GM23338 (cell line): Measurements from ENCODE around the gene IL19. TPM values are rescaled to one million over a fixed set of nuclear protein-coding genes. Genes with fewer than 3 reads are reported as not detected.

ENCODE experiments used
- ATAC-seq: fragments of 200-7000 bp; cut with Tn5 transposase; 3 replicates; pipeline ENCODE4 v1.9.1; 2020
- DNase-seq: peaks from one replicate; pipeline ENCODE4 v3.0.0-alpha.2; 2015; ENCODE audit warnings: low spot score
- H2AFZ ChIP-seq: fragments of 200-600 bp; sonication (generic); 2 replicates; pipeline ENCODE4 v1.8.0; 2016; ENCODE audit warnings: antibody characterized with exemption, mild to moderate bottlenecking, moderate library complexity
- H3F3A ChIP-seq: fragments of 200-600 bp; sonication (generic); replicated peaks from 2 replicates; pipeline ENCODE4 v1.8.0; 2017; ENCODE audit warnings: antibody characterized with exemption, mixed run types, low read depth
- H3K27ac ChIP-seq: fragments of 200-600 bp; sonication (generic); 2 replicates; pipeline ENCODE4 v1.6.1; 2016; ENCODE audit warnings: low read depth
- H3K27me3 ChIP-seq: fragments of 200-600 bp; sonication (generic); 2 replicates; pipeline ENCODE4 v1.8.0; 2016; ENCODE audit warnings: mild to moderate bottlenecking, mixed run types, moderate library complexity; ENCODE audit not compliant: insufficient read depth
- H3K36me3 ChIP-seq: fragments of 200-600 bp; sonication (generic); 2 replicates; pipeline ENCODE4 v1.8.0; 2016; ENCODE audit warnings: mild to moderate bottlenecking; ENCODE audit not compliant: insufficient read depth
- H3K4me1 ChIP-seq: fragments of 200-600 bp; sonication (generic); 2 replicates; pipeline ENCODE4 v1.8.0; 2016; ENCODE audit warnings: mild to moderate bottlenecking, moderate library complexity; ENCODE audit not compliant: insufficient read depth
- H3K4me2 ChIP-seq: fragments of 200-600 bp; sonication (generic); 2 replicates; pipeline ENCODE4 v1.7.1; 2017; ENCODE audit warnings: mixed run types
- H3K4me3 ChIP-seq: fragments of 200-600 bp; sonication (generic); 2 replicates; pipeline ENCODE4 v1.6.1; 2016; ENCODE audit warnings: mixed run types
- H3K79me2 ChIP-seq: fragments of 200-600 bp; sonication (generic); replicated peaks from 2 replicates; pipeline ENCODE4 v1.8.0; 2017; ENCODE audit warnings: mild to moderate bottlenecking; ENCODE audit not compliant: insufficient read depth
- H3K9me2 ChIP-seq: fragments of 200-600 bp; sonication (generic); 2 replicates; pipeline ENCODE4 v1.8.0; 2017; ENCODE audit not compliant: insufficient read depth
- H4K20me1 ChIP-seq: fragments of 200-600 bp; sonication (generic); replicated peaks from 2 replicates; pipeline ENCODE4 v1.8.0; 2017; ENCODE audit warnings: mild to moderate bottlenecking; ENCODE audit not compliant: insufficient read depth
- H3K27ac Mint-ChIP-seq: 2 replicates; pipeline ENCODE4 v1.8.0; 2020; ENCODE audit warnings: inconsistent platforms, mild to moderate bottlenecking, moderate library complexity, mixed read lengths
- H3K27me3 Mint-ChIP-seq: 3 replicates; pipeline ENCODE4 v1.8.0; 2022; ENCODE audit warnings: low read depth, mild to moderate bottlenecking, moderate library complexity, mixed read lengths, inconsistent platforms; ENCODE audit not compliant: insufficient read depth, poor library complexity
- H3K36me3 Mint-ChIP-seq: 3 replicates; pipeline ENCODE4 v1.8.0; 2021; ENCODE audit warnings: low read depth, mild to moderate bottlenecking, inconsistent platforms, moderate library complexity, mixed read lengths
- H3K4me1 Mint-ChIP-seq: 3 replicates; pipeline ENCODE4 v1.8.0; 2020; ENCODE audit warnings: mild to moderate bottlenecking, inconsistent platforms, mixed read lengths
- H3K4me3 Mint-ChIP-seq: 3 replicates; pipeline ENCODE4 v1.8.0; 2021; ENCODE audit warnings: moderate library complexity, mild to moderate bottlenecking, inconsistent platforms, mixed read lengths
- H3K9me3 Mint-ChIP-seq: 3 replicates; pipeline ENCODE4 v1.8.0; 2020; ENCODE audit warnings: moderate library complexity, mild to moderate bottlenecking, inconsistent platforms, mixed read lengths
- CTCF ChIP-seq, 2 experiments: fragments of 200-600 bp in 1 of 2; sonication (generic) in 1 of 2; conservative IDR thresholded peaks; 2 replicates each; pipeline versions ENCODE4 v1.5.1 to v1.6.1; 2016 to 2017; ENCODE audit warnings: antibody characterized with exemption in 2 of 2, low read depth in 2 of 2, mild to moderate bottlenecking in 2 of 2, moderate library complexity in 1 of 2
- EZH2 ChIP-seq: fragments of 200-600 bp; sonication (generic); IDR thresholded peaks from one replicate; pipeline ENCODE4 v1.8.0; 2017; ENCODE audit warnings: antibody characterized with exemption, mild to moderate bottlenecking, low read depth; ENCODE audit not compliant: unreplicated experiment
- EZH2phosphoT487 ChIP-seq: fragments of 200-600 bp; sonication (generic); IDR thresholded peaks from one replicate; pipeline ENCODE4 v1.8.1; 2018; ENCODE audit warnings: antibody characterized with exemption; ENCODE audit not compliant: unreplicated experiment
- ZNF114 ChIP-seq: fragments of 250-450 bp; sonication (Bioruptor Pico); IDR thresholded peaks from 2 replicates; pipeline ENCODE4 v1.5.0; 2020; ENCODE audit warnings: mild to moderate bottlenecking, moderate library complexity
- polyA plus RNA-seq: library from polyadenylated mRNA; unstranded; fragments of >200 nt; fragmentation: Nextera tagmentation; extraction: Ambion mirVana; gene quantifications from 2 replicates; pipeline ENCODE4 v1.2.1, GENCODE V29; 2016
- total RNA-seq: library from RNA; depleted of rRNA; stranded (reverse); fragments of >200 nt; shearing (Covaris generic); gene quantifications from 2 replicates; pipeline ENCODE4 v1.2.3, GENCODE V29; 2014
- TF ChIP-seq, protein P1 (sequence below): fragments of 250-450 bp; sonication (Bioruptor Pico); IDR thresholded peaks from 2 replicates; pipeline ENCODE4 v1.5.0; 2020; ENCODE audit warnings: mild to moderate bottlenecking, moderate library complexity

The IL19 gene
- total and polyA plus RNA-seq, 2 experiments from 2014 or later: not detected

GRCh38 chr1:206798384-206798996 is 27.9 kb downstream of the IL19 start:
- TF ChIP-seq, protein P1, sequence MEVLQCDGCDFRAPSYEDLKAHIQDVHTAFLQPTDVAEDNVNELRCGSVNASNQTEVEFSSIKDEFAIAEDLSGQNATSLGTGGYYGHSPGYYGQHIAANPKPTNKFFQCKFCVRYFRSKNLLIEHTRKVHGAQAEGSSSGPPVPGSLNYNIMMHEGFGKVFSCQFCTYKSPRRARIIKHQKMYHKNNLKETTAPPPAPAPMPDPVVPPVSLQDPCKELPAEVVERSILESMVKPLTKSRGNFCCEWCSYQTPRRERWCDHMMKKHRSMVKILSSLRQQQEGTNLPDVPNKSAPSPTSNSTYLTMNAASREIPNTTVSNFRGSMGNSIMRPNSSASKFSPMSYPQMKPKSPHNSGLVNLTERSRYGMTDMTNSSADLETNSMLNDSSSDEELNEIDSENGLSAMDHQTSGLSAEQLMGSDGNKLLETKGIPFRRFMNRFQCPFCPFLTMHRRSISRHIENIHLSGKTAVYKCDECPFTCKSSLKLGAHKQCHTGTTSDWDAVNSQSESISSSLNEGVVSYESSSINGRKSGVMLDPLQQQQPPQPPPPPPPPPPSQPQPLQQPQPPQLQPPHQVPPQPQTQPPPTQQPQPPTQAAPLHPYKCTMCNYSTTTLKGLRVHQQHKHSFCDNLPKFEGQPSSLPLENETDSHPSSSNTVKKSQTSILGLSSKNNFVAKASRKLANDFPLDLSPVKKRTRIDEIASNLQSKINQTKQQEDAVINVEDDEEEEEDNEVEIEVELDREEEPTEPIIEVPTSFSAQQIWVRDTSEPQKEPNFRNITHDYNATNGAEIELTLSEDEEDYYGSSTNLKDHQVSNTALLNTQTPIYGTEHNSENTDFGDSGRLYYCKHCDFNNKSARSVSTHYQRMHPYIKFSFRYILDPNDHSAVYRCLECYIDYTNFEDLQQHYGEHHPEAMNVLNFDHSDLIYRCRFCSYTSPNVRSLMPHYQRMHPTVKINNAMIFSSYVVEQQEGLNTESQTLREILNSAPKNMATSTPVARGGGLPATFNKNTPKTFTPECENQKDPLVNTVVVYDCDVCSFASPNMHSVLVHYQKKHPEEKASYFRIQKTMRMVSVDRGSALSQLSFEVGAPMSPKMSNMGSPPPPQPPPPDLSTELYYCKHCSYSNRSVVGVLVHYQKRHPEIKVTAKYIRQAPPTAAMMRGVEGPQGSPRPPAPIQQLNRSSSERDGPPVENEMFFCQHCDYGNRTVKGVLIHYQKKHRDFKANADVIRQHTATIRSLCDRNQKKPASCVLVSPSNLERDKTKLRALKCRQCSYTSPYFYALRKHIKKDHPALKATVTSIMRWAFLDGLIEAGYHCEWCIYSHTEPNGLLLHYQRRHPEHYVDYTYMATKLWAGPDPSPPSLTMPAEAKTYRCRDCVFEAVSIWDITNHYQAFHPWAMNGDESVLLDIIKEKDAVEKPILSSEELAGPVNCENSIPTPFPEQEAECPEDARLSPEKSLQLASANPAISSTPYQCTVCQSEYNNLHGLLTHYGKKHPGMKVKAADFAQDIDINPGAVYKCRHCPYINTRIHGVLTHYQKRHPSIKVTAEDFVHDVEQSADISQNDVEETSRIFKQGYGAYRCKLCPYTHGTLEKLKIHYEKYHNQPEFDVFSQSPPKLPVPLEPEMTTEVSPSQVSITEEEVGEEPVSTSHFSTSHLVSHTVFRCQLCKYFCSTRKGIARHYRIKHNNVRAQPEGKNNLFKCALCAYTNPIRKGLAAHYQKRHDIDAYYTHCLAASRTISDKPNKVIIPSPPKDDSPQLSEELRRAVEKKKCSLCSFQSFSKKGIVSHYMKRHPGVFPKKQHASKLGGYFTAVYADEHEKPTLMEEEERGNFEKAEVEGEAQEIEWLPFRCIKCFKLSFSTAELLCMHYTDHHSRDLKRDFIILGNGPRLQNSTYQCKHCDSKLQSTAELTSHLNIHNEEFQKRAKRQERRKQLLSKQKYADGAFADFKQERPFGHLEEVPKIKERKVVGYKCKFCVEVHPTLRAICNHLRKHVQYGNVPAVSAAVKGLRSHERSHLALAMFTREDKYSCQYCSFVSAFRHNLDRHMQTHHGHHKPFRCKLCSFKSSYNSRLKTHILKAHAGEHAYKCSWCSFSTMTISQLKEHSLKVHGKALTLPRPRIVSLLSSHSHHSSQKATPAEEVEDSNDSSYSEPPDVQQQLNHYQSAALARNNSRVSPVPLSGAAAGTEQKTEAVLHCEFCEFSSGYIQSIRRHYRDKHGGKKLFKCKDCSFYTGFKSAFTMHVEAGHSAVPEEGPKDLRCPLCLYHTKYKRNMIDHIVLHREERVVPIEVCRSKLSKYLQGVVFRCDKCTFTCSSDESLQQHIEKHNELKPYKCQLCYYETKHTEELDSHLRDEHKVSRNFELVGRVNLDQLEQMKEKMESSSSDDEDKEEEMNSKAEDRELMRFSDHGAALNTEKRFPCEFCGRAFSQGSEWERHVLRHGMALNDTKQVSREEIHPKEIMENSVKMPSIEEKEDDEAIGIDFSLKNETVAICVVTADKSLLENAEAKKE (CRISPR knock-in tag): no peak
- TF ChIP-seq CTCF (conservative IDR thresholded peaks at IDR 0.05; ENCODE audit: low read depth in 2 of 2): no peak; a peak in 1 of 4 replicates
- no peak for TF ChIP-seq EZH2phosphoT487
- no peak for TF ChIP-seq ZNF114 (CRISPR knock-in tag)
- no peak for TF ChIP-seq EZH2
- Mint-ChIP-seq H3K4me1 (no peaks in the 10 kb centered on the region), H3K4me3 (no peak overlapping the region), H3K27me3 (peaks cover 5% of the 10 kb centered on the region), H3K9me3 (no peaks in the 10 kb centered on the region), H3K36me3 (no peaks in the 10 kb centered on the region), H3K27ac (no peak overlapping the region)
- ATAC-seq (no peak), DNase-seq (no peak)
- H3K4me2 ChIP-seq: no peak overlapping the region
- no peak overlapping the region for H3K4me3 ChIP-seq
- no peaks in the 10 kb centered on the region for H3K36me3 ChIP-seq
- H3K4me1 ChIP-seq: no peaks in the 10 kb centered on the region
- no peaks in the 10 kb centered on the region for H3F3A ChIP-seq
- H3K79me2 ChIP-seq: no peaks in the 10 kb centered on the region
- H2AFZ ChIP-seq: no peak overlapping the region
- no peaks in the 10 kb centered on the region; the same call in 1 of the 2 replicates for H4K20me1 ChIP-seq
- no peak overlapping the region for H3K27ac ChIP-seq
- no peaks in the 10 kb centered on the region for H3K9me2 ChIP-seq
- H3K27me3 ChIP-seq: no peaks in the 10 kb centered on the region
